C4-2B (cell line): Measurements from ENCODE around the gene SYNPO2.

Experiments
- ZFX ChIP-seq: fragments of 450-650 bp; IDR thresholded peaks from 2 replicates; pipeline ENCODE4 v1.6.1; 2017
- TF ChIP-seq, protein P1 (sequence below): fragments of 450-650 bp; conservative IDR thresholded peaks from 2 replicates; pipeline ENCODE4 v1.5.1; 2017; ENCODE audit warnings: mild to moderate bottlenecking

GRCh38 chr4:119041396-119041795 lies 152.7 kb downstream of the SYNPO2 start:
- TF ChIP-seq, protein P1, sequence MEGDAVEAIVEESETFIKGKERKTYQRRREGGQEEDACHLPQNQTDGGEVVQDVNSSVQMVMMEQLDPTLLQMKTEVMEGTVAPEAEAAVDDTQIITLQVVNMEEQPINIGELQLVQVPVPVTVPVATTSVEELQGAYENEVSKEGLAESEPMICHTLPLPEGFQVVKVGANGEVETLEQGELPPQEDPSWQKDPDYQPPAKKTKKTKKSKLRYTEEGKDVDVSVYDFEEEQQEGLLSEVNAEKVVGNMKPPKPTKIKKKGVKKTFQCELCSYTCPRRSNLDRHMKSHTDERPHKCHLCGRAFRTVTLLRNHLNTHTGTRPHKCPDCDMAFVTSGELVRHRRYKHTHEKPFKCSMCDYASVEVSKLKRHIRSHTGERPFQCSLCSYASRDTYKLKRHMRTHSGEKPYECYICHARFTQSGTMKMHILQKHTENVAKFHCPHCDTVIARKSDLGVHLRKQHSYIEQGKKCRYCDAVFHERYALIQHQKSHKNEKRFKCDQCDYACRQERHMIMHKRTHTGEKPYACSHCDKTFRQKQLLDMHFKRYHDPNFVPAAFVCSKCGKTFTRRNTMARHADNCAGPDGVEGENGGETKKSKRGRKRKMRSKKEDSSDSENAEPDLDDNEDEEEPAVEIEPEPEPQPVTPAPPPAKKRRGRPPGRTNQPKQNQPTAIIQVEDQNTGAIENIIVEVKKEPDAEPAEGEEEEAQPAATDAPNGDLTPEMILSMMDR: no peak
- TF ChIP-seq ZFX: no peak
